GM23338 (cell line): ENCODE results near the gene DAAM2. TPM values are rescaled to one million over a fixed set of nuclear protein-coding genes. Genes with fewer than 3 reads are reported as not detected.

Experiments
- ATAC-seq: fragments of 200-7000 bp; cut with Tn5 transposase; 3 replicates; pipeline ENCODE4 v1.9.1; 2020
- DNase-seq: peaks from one replicate; pipeline ENCODE4 v3.0.0-alpha.2; 2015; ENCODE audit warnings: low spot score
- H2AFZ ChIP-seq: fragments of 200-600 bp; sonication (generic); 2 replicates; pipeline ENCODE4 v1.8.0; 2016; ENCODE audit warnings: antibody characterized with exemption, mild to moderate bottlenecking, moderate library complexity
- H3F3A ChIP-seq: fragments of 200-600 bp; sonication (generic); replicated peaks from 2 replicates; pipeline ENCODE4 v1.8.0; 2017; ENCODE audit warnings: antibody characterized with exemption, mixed run types, low read depth
- H3K27ac ChIP-seq: fragments of 200-600 bp; sonication (generic); 2 replicates; pipeline ENCODE4 v1.6.1; 2016; ENCODE audit warnings: low read depth
- H3K27me3 ChIP-seq: fragments of 200-600 bp; sonication (generic); 2 replicates; pipeline ENCODE4 v1.8.0; 2016; ENCODE audit warnings: mild to moderate bottlenecking, mixed run types, moderate library complexity; ENCODE audit not compliant: insufficient read depth
- H3K36me3 ChIP-seq: fragments of 200-600 bp; sonication (generic); 2 replicates; pipeline ENCODE4 v1.8.0; 2016; ENCODE audit warnings: mild to moderate bottlenecking; ENCODE audit not compliant: insufficient read depth
- H3K4me1 ChIP-seq: fragments of 200-600 bp; sonication (generic); 2 replicates; pipeline ENCODE4 v1.8.0; 2016; ENCODE audit warnings: mild to moderate bottlenecking, moderate library complexity; ENCODE audit not compliant: insufficient read depth
- H3K4me2 ChIP-seq: fragments of 200-600 bp; sonication (generic); 2 replicates; pipeline ENCODE4 v1.7.1; 2017; ENCODE audit warnings: mixed run types
- H3K4me3 ChIP-seq: fragments of 200-600 bp; sonication (generic); 2 replicates; pipeline ENCODE4 v1.6.1; 2016; ENCODE audit warnings: mixed run types
- H3K79me2 ChIP-seq: fragments of 200-600 bp; sonication (generic); replicated peaks from 2 replicates; pipeline ENCODE4 v1.8.0; 2017; ENCODE audit warnings: mild to moderate bottlenecking; ENCODE audit not compliant: insufficient read depth
- H3K9me2 ChIP-seq: fragments of 200-600 bp; sonication (generic); 2 replicates; pipeline ENCODE4 v1.8.0; 2017; ENCODE audit not compliant: insufficient read depth
- H4K20me1 ChIP-seq: fragments of 200-600 bp; sonication (generic); replicated peaks from 2 replicates; pipeline ENCODE4 v1.8.0; 2017; ENCODE audit warnings: mild to moderate bottlenecking; ENCODE audit not compliant: insufficient read depth
- H3K27ac Mint-ChIP-seq: 2 replicates; pipeline ENCODE4 v1.8.0; 2020; ENCODE audit warnings: inconsistent platforms, mild to moderate bottlenecking, moderate library complexity, mixed read lengths
- H3K27me3 Mint-ChIP-seq: 3 replicates; pipeline ENCODE4 v1.8.0; 2022; ENCODE audit warnings: low read depth, mild to moderate bottlenecking, moderate library complexity, mixed read lengths, inconsistent platforms; ENCODE audit not compliant: insufficient read depth, poor library complexity
- H3K36me3 Mint-ChIP-seq: 3 replicates; pipeline ENCODE4 v1.8.0; 2021; ENCODE audit warnings: low read depth, mild to moderate bottlenecking, inconsistent platforms, moderate library complexity, mixed read lengths
- H3K4me1 Mint-ChIP-seq: 3 replicates; pipeline ENCODE4 v1.8.0; 2020; ENCODE audit warnings: mild to moderate bottlenecking, inconsistent platforms, mixed read lengths
- H3K4me3 Mint-ChIP-seq: 3 replicates; pipeline ENCODE4 v1.8.0; 2021; ENCODE audit warnings: moderate library complexity, mild to moderate bottlenecking, inconsistent platforms, mixed read lengths
- H3K9me3 Mint-ChIP-seq: 3 replicates; pipeline ENCODE4 v1.8.0; 2020; ENCODE audit warnings: moderate library complexity, mild to moderate bottlenecking, inconsistent platforms, mixed read lengths
- CREB1 ChIP-seq: fragments of 250-450 bp; sonication (Bioruptor Pico); IDR thresholded peaks from 2 replicates; pipeline ENCODE4 v1.5.0; 2020; ENCODE audit warnings: low read depth, mild to moderate bottlenecking, moderate library complexity
- CTCF ChIP-seq, 2 experiments: fragments of 200-600 bp in 1 of 2; sonication (generic) in 1 of 2; conservative IDR thresholded peaks; 2 replicates each; pipeline versions ENCODE4 v1.5.1 to v1.6.1; 2016 to 2017; ENCODE audit warnings: antibody characterized with exemption in 2 of 2, low read depth in 2 of 2, mild to moderate bottlenecking in 2 of 2, moderate library complexity in 1 of 2
- ETS1 ChIP-seq: IDR thresholded peaks from 2 replicates; pipeline ENCODE4 v1.6.1; 2016; ENCODE audit warnings: antibody characterized with exemption
- EZH2 ChIP-seq: fragments of 200-600 bp; sonication (generic); IDR thresholded peaks from one replicate; pipeline ENCODE4 v1.8.0; 2017; ENCODE audit warnings: antibody characterized with exemption, mild to moderate bottlenecking, low read depth; ENCODE audit not compliant: unreplicated experiment
- EZH2phosphoT487 ChIP-seq: fragments of 200-600 bp; sonication (generic); IDR thresholded peaks from one replicate; pipeline ENCODE4 v1.8.1; 2018; ENCODE audit warnings: antibody characterized with exemption; ENCODE audit not compliant: unreplicated experiment
- JUNB ChIP-seq: IDR thresholded peaks from one replicate; pipeline ENCODE4 v1.6.1; 2016; ENCODE audit warnings: antibody characterized with exemption; ENCODE audit not compliant: unreplicated experiment
- NANOG ChIP-seq: IDR thresholded peaks from 2 replicates; pipeline ENCODE4 v1.6.1; 2016; ENCODE audit warnings: antibody characterized with exemption, borderline replicate concordance
- REST ChIP-seq: IDR thresholded peaks from one replicate; pipeline ENCODE4 v1.6.1; 2018; ENCODE audit warnings: antibody characterized with exemption; ENCODE audit not compliant: unreplicated experiment
- STAT1 ChIP-seq: IDR thresholded peaks from one replicate; pipeline ENCODE4 v1.6.1; 2016; ENCODE audit warnings: antibody characterized with exemption; ENCODE audit not compliant: unreplicated experiment
- ZNF114 ChIP-seq: fragments of 250-450 bp; sonication (Bioruptor Pico); IDR thresholded peaks from 2 replicates; pipeline ENCODE4 v1.5.0; 2020; ENCODE audit warnings: mild to moderate bottlenecking, moderate library complexity
- polyA plus RNA-seq: library from polyadenylated mRNA; unstranded; fragments of >200 nt; fragmentation: Nextera tagmentation; extraction: Ambion mirVana; gene quantifications from 2 replicates; pipeline ENCODE4 v1.2.1, GENCODE V29; 2016
- total RNA-seq: library from RNA; depleted of rRNA; stranded (reverse); fragments of >200 nt; shearing (Covaris generic); gene quantifications from 2 replicates; pipeline ENCODE4 v1.2.3, GENCODE V29; 2014

DAAM2 gene
- total and polyA plus RNA-seq, 2 experiments from 2014 or later, result 1.4 to 4.9 TPM

- no peak overlapping the region for H3K4me2 ChIP-seq
- ATAC-seq (no peak), DNase-seq (no peak)
- no peaks in the 10 kb centered on the region for H3K4me1 ChIP-seq
- H2AFZ ChIP-seq, result no peak overlapping the region
- H3K27ac ChIP-seq, result no peak overlapping the region
- H3K4me1 Mint-ChIP-seq, result no peaks in the 10 kb centered on the region; the same call in 2 of the 3 replicates
- no peak overlapping the region for H3K4me3 Mint-ChIP-seq
- no peaks in the 10 kb centered on the region for H4K20me1 ChIP-seq
- H3K27me3 Mint-ChIP-seq, result no peaks in the 10 kb centered on the region
- no peak overlapping the region for H3K27ac Mint-ChIP-seq
- no peaks in the 10 kb centered on the region for H3K36me3 ChIP-seq
- TF ChIP-seq NANOG (no peak), JUNB (no peak), EZH2 (no peak), ETS1 (no peak), STAT1 (no peak), REST (no peak), ZNF114 (CRISPR knock-in tag) (no peak), EZH2phosphoT487 (no peak), CREB1 (CRISPR knock-in tag) (no peak), CTCF (conservative IDR thresholded peaks at IDR 0.05; ENCODE audit: low read depth in 2 of 2) (no peak)
- H3K79me2 ChIP-seq, result no peaks in the 10 kb centered on the region
- no peaks in the 10 kb centered on the region for H3K27me3 ChIP-seq
- no peaks in the 10 kb centered on the region for H3K9me3 Mint-ChIP-seq
- peaks cover 9% of the 10 kb centered on the region; the same call in 1 of the 2 replicates for H3K9me2 ChIP-seq
- no peaks in the 10 kb centered on the region for H3F3A ChIP-seq
- H3K4me3 ChIP-seq, result no peak overlapping the region
- no peaks in the 10 kb centered on the region for H3K36me3 Mint-ChIP-seq
Observed at GRCh38 chr6:39754514-39755115, 37.6 kb upstream of the DAAM2 start.
